IMR-90 (cell line): Measurements from ENCODE around the gene ARHGAP21.

Experiments
- CEBPB ChIP-seq: IDR thresholded peaks from 2 replicates; pipeline ENCODE4 v1.6.1; 2012; ENCODE audit warnings: low read depth, low read length, improper control_type of control experiment
- CHD1 ChIP-seq: IDR thresholded peaks from 2 replicates; pipeline ENCODE4 v1.6.1; 2012; ENCODE audit warnings: low read depth, low read length, improper control_type of control experiment
- CTCF ChIP-seq: conservative IDR thresholded peaks from 2 replicates; pipeline ENCODE4 v1.5.1; 2012; ENCODE audit warnings: mild to moderate bottlenecking, low read depth, low read length, improper control_type of control experiment
- ELK1 ChIP-seq: fragments of 150-350 bp; IDR thresholded peaks from 2 replicates; pipeline ENCODE4 v1.6.1; 2016; ENCODE audit warnings: low read depth, mild to moderate bottlenecking, low read length, moderate library complexity, borderline replicate concordance
- MAFK ChIP-seq: IDR thresholded peaks from 2 replicates; pipeline ENCODE4 v1.6.1; 2012; ENCODE audit warnings: low read depth, low read length, improper control_type of control experiment
- MXI1 ChIP-seq: IDR thresholded peaks from 2 replicates; pipeline ENCODE4 v1.6.1; 2012; ENCODE audit warnings: low read depth, mild to moderate bottlenecking, low read length, moderate library complexity, borderline replicate concordance
- POLR2A ChIP-seq: IDR thresholded peaks from 2 replicates; pipeline ENCODE4 v1.6.1; 2012; ENCODE audit warnings: mild to moderate bottlenecking, low read depth, low read length
- RAD21 ChIP-seq: IDR thresholded peaks from 2 replicates; pipeline ENCODE4 v1.6.1; 2012; ENCODE audit warnings: low read length, improper control_type of control experiment
- RCOR1 ChIP-seq: IDR thresholded peaks from 2 replicates; pipeline ENCODE4 v1.6.1; 2012; ENCODE audit warnings: mild to moderate bottlenecking, low read length, improper control_type of control experiment; ENCODE audit not compliant: insufficient replicate concordance
- RFX5 ChIP-seq: IDR thresholded peaks from 2 replicates; pipeline ENCODE4 v1.8.0; 2012; ENCODE audit warnings: low read depth, mild to moderate bottlenecking, low read length, moderate library complexity
- SMC3 ChIP-seq: fragments of 150-350 bp; IDR thresholded peaks from 2 replicates; pipeline ENCODE4 v1.6.1; 2016; ENCODE audit warnings: low read depth, mild to moderate bottlenecking, antibody characterized with exemption, low read length, moderate library complexity
- USF2 ChIP-seq: fragments of 150-350 bp; IDR thresholded peaks from 2 replicates; pipeline ENCODE4 v1.6.1; 2017; ENCODE audit warnings: mild to moderate bottlenecking, antibody characterized with exemption, low read length, low read depth

- no peak for TF ChIP-seq CEBPB
- no peak for TF ChIP-seq RFX5
- no peak for TF ChIP-seq CTCF
- TF ChIP-seq MAFK, result no peak
- no peak for TF ChIP-seq POLR2A
- no peak for TF ChIP-seq ELK1
- no peak for TF ChIP-seq CHD1
- TF ChIP-seq MXI1, result no peak
- TF ChIP-seq USF2, result no peak
- TF ChIP-seq RAD21, result no peak
- TF ChIP-seq SMC3, result no peak
- no peak for TF ChIP-seq RCOR1
Measured at GRCh38 chr10:24700948-24701347, 22.7 kb downstream of the ARHGAP21 start.
